NCI-H146 treated with DMSO at 0.1 percent for 48 hours (cell line): ENCODE data around the gene ZC3H7B.
"Not testable (repeated sequence)": the region's sequence is repeated elsewhere in the genome, so short reads cannot be mapped to it uniquely, and the experiment has no call there.

Experiments
- DNase-seq: peaks from one replicate; lab custom pipeline; 2025; ENCODE audit not compliant: unreplicated experiment; lab: John Stamatoyannopoulos, UW

The ZC3H7B gene

GRCh38 chr22:41377846-41378245 is 76.5 kb downstream of the ZC3H7B start:
- no peak for DNase-seq

- no peak for DNase-seq
Observed at GRCh38 chr22:41380993-41381328, 79.6 kb downstream of the ZC3H7B start.

GRCh38 chr22:41381329-41382097 is 80.2 kb downstream of the ZC3H7B start, which contains the start of gene TEF:
TEF (plus strand) TSS chr22:41381942; CDS start chr22:41382045, 103 bp downstream.
- peak; percentile 87 for DNase-seq

GRCh38 chr22:41382098-41382578 is 80.8 kb downstream of the ZC3H7B start:
- DNase-seq, result no peak

- no peak for DNase-seq
Observed at GRCh38 chr22:41382610-41383009, 81.3 kb downstream of the ZC3H7B start.

GRCh38 chr22:41383085-41383484 is 81.8 kb downstream of the ZC3H7B start:
- no peak for DNase-seq

GRCh38 chr22:41384128-41384527 is 82.8 kb downstream of the ZC3H7B start:
- DNase-seq, result no peak

GRCh38 chr22:41387341-41387740 is 86.0 kb downstream of the ZC3H7B start:
- no peak for DNase-seq

- no peak for DNase-seq
Observed at GRCh38 chr22:41394012-41394356, 92.7 kb downstream of the ZC3H7B start.

GRCh38 chr22:41395531-41396240 is 94.4 kb downstream of the ZC3H7B start:
- DNase-seq, result no peak

- DNase-seq, result no peak
Observed at GRCh38 chr22:41397143-41397811, 96.0 kb downstream of the ZC3H7B start.

- DNase-seq, result no peak
Observed at GRCh38 chr22:41398921-41399320, 97.6 kb downstream of the ZC3H7B start.

- DNase-seq, result no peak
Observed at GRCh38 chr22:41401781-41402648, 100.7 kb downstream of the ZC3H7B start.

GRCh38 chr22:41402851-41403250 is 101.5 kb downstream of the ZC3H7B start:
- DNase-seq, result not testable (repeated sequence)

GRCh38 chr22:41403532-41404318 is 102.4 kb downstream of the ZC3H7B start:
- DNase-seq, result peak; percentile 17

- DNase-seq, result no peak
Observed at GRCh38 chr22:41405588-41405987, 104.3 kb downstream of the ZC3H7B start.

- DNase-seq, result no peak
Observed at GRCh38 chr22:41406410-41406809, 105.1 kb downstream of the ZC3H7B start.

GRCh38 chr22:41407433-41407832 is 106.1 kb downstream of the ZC3H7B start:
- DNase-seq, result no peak

GRCh38 chr22:41408665-41409064 is 107.3 kb downstream of the ZC3H7B start:
- no peak for DNase-seq
